Neural cell (in vitro differentiated cells): Measurements from ENCODE around the gene CFAP45.

Experiments used
- EP300 ChIP-seq: fragments of 450-650 bp; conservative IDR thresholded peaks from 2 replicates; pipeline ENCODE4 v1.6.1; 2014; ENCODE audit warnings: antibody characterized with exemption, mild to moderate bottlenecking, moderate library complexity; ENCODE audit not compliant: poor library complexity, severe bottlenecking
- EZH2 ChIP-seq: fragments of 200-600, 300-800 bp; shearing (Covaris generic), sonication (generic); IDR thresholded peaks from 2 replicates; pipeline ENCODE4 v1.6.1; 2014; ENCODE audit warnings: antibody characterized with exemption, low read length, borderline replicate concordance, mild to moderate bottlenecking; ENCODE audit not compliant: insufficient read depth, poor library complexity, severe bottlenecking
- POLR2AphosphoS5 ChIP-seq: IDR thresholded peaks from 2 replicates; pipeline ENCODE4 v1.6.1; 2012
- RAD21 ChIP-seq: fragments of 450-650 bp; conservative IDR thresholded peaks from 2 replicates; pipeline ENCODE4 v1.6.1; 2014; ENCODE audit warnings: antibody characterized with exemption, mild to moderate bottlenecking, moderate library complexity
- TF ChIP-seq, protein P1 (sequence below): fragments of 450-650 bp; IDR thresholded peaks from 2 replicates; pipeline ENCODE4 v1.5.1; 2014; ENCODE audit warnings: antibody characterized with exemption, mild to moderate bottlenecking, moderate library complexity; ENCODE audit not compliant: poor library complexity, severe bottlenecking
- TF ChIP-seq, protein P2 (sequence below): IDR thresholded peaks from 2 replicates; pipeline ENCODE4 v1.6.1; 2012; ENCODE audit warnings: borderline replicate concordance

DNA sequence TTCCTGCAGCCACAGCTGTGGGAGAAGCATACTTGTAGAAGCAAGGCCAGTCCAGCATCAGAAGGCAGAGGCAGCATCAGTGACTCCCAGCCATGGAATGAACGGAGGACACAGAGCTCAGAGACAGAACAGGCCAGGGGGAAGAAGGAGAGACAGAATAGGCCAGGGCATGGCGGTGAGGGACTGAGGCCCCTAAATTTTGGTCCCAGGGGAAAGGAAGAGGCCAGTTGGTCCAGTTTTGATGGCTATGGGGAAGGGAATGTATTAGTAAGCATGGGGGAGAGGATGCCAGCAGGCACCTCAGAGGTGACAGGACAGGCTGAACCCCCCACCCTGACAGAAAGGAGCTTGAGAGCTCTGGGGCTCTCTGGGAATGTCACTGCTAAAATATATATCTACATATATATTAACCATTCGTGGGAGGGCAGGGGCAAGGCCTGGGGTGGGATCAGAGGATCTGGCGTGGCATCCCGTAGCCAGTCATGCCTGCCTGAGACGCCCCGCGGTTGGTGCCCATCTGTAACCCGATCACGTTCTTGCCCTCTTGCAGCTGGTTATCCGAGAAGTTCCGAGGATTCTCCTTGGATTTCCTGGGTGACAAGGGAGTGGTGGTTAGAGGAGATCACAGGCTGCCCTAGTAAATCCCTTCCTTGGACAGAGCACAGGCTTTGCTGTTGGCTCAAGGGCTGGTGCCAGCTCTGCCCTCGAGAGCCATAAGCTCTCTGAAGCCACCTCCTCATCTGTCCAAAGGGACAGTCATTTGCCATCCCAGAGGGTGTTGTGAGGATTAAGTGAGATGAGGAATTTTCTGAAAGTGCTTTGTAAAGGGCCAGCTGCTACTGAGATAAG lies 18.6 kb upstream of the CFAP45 start:
- TF ChIP-seq, protein P1, sequence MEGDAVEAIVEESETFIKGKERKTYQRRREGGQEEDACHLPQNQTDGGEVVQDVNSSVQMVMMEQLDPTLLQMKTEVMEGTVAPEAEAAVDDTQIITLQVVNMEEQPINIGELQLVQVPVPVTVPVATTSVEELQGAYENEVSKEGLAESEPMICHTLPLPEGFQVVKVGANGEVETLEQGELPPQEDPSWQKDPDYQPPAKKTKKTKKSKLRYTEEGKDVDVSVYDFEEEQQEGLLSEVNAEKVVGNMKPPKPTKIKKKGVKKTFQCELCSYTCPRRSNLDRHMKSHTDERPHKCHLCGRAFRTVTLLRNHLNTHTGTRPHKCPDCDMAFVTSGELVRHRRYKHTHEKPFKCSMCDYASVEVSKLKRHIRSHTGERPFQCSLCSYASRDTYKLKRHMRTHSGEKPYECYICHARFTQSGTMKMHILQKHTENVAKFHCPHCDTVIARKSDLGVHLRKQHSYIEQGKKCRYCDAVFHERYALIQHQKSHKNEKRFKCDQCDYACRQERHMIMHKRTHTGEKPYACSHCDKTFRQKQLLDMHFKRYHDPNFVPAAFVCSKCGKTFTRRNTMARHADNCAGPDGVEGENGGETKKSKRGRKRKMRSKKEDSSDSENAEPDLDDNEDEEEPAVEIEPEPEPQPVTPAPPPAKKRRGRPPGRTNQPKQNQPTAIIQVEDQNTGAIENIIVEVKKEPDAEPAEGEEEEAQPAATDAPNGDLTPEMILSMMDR, result no peak
- TF ChIP-seq EZH2, result no peak
- TF ChIP-seq POLR2AphosphoS5, result no peak
- TF ChIP-seq, protein P2, sequence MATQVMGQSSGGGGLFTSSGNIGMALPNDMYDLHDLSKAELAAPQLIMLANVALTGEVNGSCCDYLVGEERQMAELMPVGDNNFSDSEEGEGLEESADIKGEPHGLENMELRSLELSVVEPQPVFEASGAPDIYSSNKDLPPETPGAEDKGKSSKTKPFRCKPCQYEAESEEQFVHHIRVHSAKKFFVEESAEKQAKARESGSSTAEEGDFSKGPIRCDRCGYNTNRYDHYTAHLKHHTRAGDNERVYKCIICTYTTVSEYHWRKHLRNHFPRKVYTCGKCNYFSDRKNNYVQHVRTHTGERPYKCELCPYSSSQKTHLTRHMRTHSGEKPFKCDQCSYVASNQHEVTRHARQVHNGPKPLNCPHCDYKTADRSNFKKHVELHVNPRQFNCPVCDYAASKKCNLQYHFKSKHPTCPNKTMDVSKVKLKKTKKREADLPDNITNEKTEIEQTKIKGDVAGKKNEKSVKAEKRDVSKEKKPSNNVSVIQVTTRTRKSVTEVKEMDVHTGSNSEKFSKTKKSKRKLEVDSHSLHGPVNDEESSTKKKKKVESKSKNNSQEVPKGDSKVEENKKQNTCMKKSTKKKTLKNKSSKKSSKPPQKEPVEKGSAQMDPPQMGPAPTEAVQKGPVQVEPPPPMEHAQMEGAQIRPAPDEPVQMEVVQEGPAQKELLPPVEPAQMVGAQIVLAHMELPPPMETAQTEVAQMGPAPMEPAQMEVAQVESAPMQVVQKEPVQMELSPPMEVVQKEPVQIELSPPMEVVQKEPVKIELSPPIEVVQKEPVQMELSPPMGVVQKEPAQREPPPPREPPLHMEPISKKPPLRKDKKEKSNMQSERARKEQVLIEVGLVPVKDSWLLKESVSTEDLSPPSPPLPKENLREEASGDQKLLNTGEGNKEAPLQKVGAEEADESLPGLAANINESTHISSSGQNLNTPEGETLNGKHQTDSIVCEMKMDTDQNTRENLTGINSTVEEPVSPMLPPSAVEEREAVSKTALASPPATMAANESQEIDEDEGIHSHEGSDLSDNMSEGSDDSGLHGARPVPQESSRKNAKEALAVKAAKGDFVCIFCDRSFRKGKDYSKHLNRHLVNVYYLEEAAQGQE, result no peak
- no peak for TF ChIP-seq RAD21
- no peak for TF ChIP-seq EP300
